GM21360 (cell line): ENCODE measurements around the gene KLHL29.

Source experiments
- ATAC-seq: cut with Tn5 transposase; IDR thresholded peaks from one replicate; pipeline ENCODE4 v1.9.1; 2021; ENCODE audit warnings: mild to moderate bottlenecking, moderate library complexity; ENCODE audit not compliant: unreplicated experiment

The KLHL29 gene

GRCh38 chr2:23544589-23545295, 159.8 kb downstream of the KLHL29 start:
- no peak for ATAC-seq

DNA sequence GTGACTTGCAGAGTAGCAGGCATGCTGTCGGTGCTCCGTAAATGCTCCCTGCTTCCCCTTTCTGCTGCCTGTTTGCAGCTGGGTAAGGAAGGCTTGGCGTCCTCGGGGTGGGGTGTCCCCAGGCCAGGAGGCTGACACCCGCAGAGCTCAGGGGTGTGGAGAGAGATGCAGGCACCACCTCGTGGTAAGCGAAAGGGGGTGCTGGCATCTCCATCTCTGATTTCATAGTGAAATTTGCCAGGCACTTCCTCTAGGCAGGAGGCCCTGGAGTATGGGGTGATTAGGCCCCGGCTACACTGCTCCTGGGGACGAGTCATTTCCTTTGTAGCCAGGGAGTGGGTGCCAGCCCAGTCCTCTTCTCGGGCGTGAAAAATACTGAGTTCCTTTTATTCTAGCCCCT, 160.4 kb downstream of the KLHL29 start:
- no peak for ATAC-seq

DNA sequence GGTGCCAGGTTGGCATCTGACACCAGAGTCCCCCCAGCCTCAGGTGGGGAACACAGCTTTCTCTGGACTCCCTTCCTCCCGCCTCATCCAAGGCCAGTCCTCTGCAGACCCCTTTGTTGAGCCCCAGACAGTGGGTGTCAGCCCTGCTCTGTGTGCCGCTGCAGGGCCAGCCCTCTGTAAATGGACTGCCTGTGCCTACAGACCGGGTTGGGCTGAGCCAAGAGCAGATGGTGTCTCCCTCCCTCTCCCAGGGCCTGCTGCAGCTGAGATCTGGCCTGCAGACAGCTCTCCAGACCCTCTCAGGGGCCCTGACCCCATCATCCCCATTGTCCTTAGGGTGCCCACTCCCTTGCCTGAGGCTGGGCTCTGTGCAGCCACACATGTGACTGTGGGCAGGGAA, 160.8 kb downstream of the KLHL29 start:
- ATAC-seq: no peak

GRCh38 chr2:23546913-23547312, 161.9 kb downstream of the KLHL29 start:
- ATAC-seq: no peak

- ATAC-seq: no peak
Observed at GRCh38 chr2:23547725-23548124, 162.7 kb downstream of the KLHL29 start.

DNA sequence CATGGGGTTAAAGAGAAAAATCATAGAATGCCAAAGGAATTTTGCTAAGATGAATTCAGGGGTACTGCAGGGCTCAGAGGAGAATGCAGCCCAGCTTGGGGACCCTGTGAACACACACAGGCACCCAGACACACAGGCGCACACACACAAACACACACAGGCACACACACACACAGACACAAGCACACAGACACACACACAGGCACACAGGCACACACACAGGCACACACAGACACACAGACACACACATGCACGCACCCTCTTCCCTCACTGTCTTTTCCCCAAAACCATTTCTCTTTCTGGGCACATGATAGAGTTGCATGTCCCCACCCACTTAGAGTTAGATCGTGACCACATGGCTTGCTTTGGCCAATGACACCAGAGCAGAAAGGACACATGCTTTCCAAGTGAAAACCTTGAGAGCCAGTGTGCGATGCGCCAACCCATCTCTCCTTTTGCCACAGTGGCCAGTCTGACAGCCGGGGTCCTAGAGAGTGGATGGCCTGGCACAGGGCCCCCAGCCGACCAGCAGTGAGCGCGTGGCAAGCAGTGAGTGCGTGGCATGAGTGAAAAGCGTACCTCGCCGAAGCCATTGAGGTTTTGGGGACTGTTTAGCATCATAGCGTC, 163.3 kb downstream of the KLHL29 start:
- no peak for ATAC-seq

DNA sequence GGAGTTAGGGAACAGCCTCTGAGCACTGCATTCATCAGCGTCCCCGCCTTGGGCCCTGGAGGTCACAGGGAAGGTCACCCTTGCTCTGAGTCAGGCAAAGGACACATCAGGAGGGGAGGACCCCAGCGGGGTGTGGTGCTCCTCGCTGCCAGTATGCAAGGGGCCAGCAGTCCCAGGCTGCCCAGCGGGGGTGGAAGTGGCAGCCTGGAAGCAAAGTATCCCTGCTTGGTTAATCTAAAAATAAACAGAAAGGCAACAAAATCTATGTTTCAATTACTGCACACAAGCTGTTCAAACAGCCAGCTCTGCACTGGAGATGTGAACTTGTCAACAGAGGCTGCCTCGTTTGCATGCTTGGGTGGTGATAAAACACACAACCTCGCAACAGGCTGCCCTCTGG, 164.1 kb downstream of the KLHL29 start:
- ATAC-seq: no peak

GRCh38 chr2:23549821-23550530, 165.0 kb downstream of the KLHL29 start:
- no peak for ATAC-seq

- no peak for ATAC-seq
Observed at GRCh38 chr2:23550553-23550952, 165.6 kb downstream of the KLHL29 start.

- no peak for ATAC-seq
Observed at GRCh38 chr2:23551875-23552274, 166.9 kb downstream of the KLHL29 start.

GRCh38 chr2:23553561-23553960, 168.6 kb downstream of the KLHL29 start:
- no peak for ATAC-seq

GRCh38 chr2:23554054-23554697, 169.2 kb downstream of the KLHL29 start:
- no peak for ATAC-seq

DNA sequence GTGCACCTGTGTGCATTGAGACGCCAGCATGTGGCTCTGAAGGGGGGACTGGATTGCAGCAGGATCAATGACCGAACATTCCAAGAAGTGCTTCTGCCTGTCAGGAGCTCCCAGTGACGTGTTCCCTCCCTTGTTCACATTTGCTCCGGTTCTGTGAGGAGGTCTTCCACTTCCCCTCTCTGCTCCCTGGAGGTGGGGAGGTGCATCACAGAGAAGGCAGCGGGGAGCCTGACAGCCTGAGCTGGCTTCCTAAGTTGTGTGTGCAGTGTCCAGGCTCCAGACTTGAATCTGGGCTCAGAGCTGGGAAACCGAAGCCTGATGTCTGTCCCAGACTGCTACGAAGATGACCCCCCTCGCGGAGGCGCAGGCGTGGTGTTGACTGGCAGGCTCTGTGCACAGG, 171.0 kb downstream of the KLHL29 start:
- no peak for ATAC-seq

DNA sequence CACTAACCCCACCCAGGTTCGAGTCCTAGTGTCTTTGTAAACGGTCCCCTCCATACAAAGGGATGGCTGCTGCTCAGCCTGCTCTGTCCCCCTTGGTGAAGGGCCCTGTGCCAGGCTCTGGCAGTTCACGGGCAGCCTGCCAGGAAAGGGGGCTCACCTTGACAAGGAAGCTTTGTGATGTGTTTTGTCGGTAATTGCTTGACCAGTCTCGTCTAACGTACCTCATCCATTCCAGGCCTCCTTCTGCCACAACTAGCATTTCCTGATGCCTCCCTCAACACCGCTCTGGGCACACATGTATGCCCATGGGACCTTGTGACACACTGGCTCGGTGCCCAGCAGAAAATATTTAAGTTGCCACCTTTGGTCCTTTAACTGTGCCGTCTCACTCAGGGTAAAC, 171.9 kb downstream of the KLHL29 start:
- ATAC-seq: no peak

DNA sequence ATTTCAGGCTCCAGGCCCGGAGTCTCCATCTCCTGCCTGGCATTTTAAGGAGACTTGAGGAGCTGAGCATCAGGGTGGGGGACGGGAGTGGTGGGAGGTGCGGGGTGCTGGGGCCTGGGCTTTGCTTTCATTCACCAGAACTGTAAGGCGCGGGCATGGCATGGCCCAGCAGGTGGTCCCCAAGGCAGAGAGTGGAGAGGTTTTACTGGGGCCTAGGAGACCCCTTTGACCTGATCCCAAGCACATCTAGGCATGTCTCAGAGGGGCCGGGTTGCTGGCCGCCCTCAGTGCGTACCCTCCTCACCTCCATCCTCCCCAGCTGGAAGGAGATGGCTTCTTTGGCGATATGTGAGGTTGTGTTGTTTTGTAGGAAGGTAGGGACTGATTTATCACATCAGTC, 172.5 kb downstream of the KLHL29 start:
- no peak for ATAC-seq

DNA sequence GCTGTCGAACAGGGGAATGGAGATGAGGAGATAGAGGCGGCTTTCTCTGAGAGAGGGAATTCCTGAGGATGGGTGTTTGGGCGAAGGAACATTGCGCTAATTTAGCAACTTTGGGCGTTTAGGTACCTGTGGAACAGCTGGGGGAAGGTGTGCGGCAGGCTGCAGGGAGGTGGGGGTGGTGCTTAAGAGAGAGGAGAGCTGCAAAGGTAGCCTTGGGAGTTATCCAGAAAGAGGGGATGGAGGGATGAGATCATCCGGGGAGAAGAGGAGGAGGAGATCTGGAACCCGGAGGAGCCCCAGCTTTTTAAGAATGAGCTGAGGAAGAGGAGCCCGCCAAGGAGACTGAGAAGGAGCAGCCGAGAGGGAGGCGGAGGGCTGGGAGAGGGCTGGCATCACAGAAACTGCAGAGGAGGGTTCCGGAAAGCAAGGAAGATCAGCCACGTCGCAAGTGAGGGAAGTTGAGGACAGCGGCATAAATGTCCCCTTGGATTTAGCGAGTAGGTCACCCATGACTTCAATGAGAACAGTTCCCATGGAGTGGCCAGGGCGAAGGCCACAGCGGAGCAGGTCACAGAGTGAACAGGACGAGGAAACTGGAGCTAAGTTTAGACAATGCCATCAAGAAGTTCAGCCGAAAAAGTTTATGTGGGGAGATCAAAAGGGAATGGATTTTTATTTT, 174.7 kb downstream of the KLHL29 start:
- ATAC-seq: no peak

GRCh38 chr2:23561088-23561487, 176.1 kb downstream of the KLHL29 start:
- ATAC-seq: no peak

DNA sequence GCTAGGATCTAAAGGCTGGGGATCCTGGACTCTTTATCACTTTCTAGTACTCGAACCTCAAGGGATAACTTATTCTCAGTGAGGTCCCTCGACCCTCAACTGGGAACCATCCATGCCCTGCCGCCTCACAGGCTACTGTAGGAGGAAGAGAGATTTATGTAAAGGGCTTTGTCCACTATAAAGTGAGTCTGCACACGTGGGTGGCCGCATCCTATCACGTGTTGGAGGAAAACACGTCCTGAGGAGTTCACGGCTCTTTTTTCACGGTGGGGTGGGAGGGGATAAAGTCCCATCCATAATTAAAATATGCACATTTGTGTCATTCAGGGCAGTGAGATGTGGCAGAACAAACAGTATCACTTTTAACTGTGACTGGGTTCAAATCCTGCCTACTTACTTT, 176.6 kb downstream of the KLHL29 start:
- no peak for ATAC-seq

GRCh38 chr2:23562143-23562542, 177.2 kb downstream of the KLHL29 start:
- no peak for ATAC-seq

- no peak for ATAC-seq
Observed at GRCh38 chr2:23563151-23563550, 178.2 kb downstream of the KLHL29 start.
